Left cardiac atrium (tissue), 4 donors: Measurements from ENCODE around the gene SBNO2. TPM values are rescaled to one million over a fixed set of nuclear protein-coding genes. Genes with fewer than 3 reads are reported as not detected.

Experiments
- ATAC-seq, 2 donors: fragments of 200-7000 bp; cut with Tn5 transposase; one replicate each; pipeline ENCODE4 v1.9.1; 2020; ENCODE audit warnings: mild to moderate bottlenecking in 2 of 2, moderate library complexity in 2 of 2
- DNase-seq: peaks from one replicate; pipeline ENCODE4 v3.0.0-alpha.2; 2020
- intact Hi-C, 2 donors: fragments of 100-400 bp; cut with DNase I; formaldehyde crosslinking; loops; one replicate each; pipeline versions ENCODE4 v1.14.1 to v1.15.1; 2022 to 2023
- total RNA-seq, 2 donors: library from RNA; stranded (reverse); fragmentation: NEBNext Ultra II Directional; extraction: Animal tissue kit (Norgen Biotek cat#: 25700); gene quantifications; one replicate each; pipeline ENCODE4 v1.2.1, GENCODE V29; 2021
- donor health status: DM: no; HTN: yes; CAD: no.
- donor health status: DM: no; HTN: yes; CAD: no; lungs with severe emphysema.
- donor health status: DM: yes; HTN: yes; CAD: no.
- donor health status: Dilated cardiomyopathy.

The SBNO2 gene
- total RNA-seq, 2 donors from 2014 or later, result 27.2 to 64.2 TPM

DNA sequence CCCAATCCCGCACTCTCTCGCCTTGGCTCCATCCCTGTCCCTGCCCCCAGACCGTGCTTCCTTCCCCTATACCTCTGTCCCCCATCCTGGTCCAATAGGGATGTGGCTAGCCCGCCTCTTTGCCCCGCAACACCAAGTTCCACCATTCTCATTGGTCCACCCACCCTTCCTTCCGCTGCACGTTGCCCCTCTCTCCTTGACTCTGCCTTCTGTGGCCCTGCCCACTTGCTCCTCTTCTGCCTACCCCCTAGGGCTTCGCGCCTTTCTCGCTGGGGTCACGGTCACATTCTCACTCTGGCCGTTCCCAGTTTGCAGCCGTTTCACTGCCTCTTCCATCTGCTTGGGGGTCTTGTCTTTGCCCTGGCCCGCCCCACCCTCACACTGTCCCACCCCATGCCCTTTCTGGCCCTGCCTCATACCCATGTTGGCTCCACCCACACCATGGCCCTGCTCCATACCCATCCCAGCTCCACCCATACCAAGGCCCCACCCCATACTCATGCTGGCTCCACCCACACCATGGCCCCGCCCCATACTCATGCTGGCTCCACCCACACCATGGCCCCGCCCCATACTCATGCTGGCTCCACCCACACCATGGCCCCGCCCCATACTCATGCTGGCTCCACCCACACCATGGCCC lies 111.6 kb downstream of the SBNO2 start:
- DNase-seq (no peak), ATAC-seq (no peak)
- intact Hi-C loops, result no loop called here

- ATAC-seq (no peak), DNase-seq (no peak)
- intact Hi-C loops, result no loop called here
Measured at GRCh38 chr19:1061987-1062386, 112.1 kb downstream of the SBNO2 start.

GRCh38 chr19:1060689-1061088 lies 113.4 kb downstream of the SBNO2 start:
- DNase-seq (no peak), ATAC-seq (no peak)
- intact Hi-C loops, result no loop called here

- intact Hi-C loops, result no loop called here
- DNase-seq (peak; percentile 10), ATAC-seq (no peak)
Measured at GRCh38 chr19:1058112-1058511, 116.0 kb downstream of the SBNO2 start.

Other genes with a start within 250 kb of the SBNO2 start
- gene ARID3A, start 248.2 kb downstream of the SBNO2 start, total RNA-seq, result 1 to 10 TPM; 5.3 to 5.8 TPM
- gene WDR18, start 189.9 kb downstream of the SBNO2 start, total RNA-seq, result 10 to 100 TPM; 16.2 to 17.2 TPM
- gene GRIN3B, start 173.8 kb downstream of the SBNO2 start, total RNA-seq, result under 1 TPM in 1 of 2 donors, not detected in 1; 0.06 TPM
- 100 to 1,000 TPM; 110 to 144 TPM for gene TMEM259, start 153.1 kb downstream of the SBNO2 start, total RNA-seq
- gene RNU6-2, start 152.7 kb downstream of the SBNO2 start, total RNA-seq, result not detected
- 10 to 100 TPM; 74.4 to 83.8 TPM for gene CNN2, start 147.7 kb downstream of the SBNO2 start, total RNA-seq
- gene ABCA7, start 134.2 kb downstream of the SBNO2 start, total RNA-seq, result 10 to 100 TPM in 1 of 2 donors, 1 to 10 TPM in 1; 7.7 to 10.0 TPM
- 10 to 100 TPM; 10.6 to 12.6 TPM for gene ARHGAP45, start 107.1 kb downstream of the SBNO2 start, total RNA-seq
- gene POLR2E, start 78.9 kb downstream of the SBNO2 start, total RNA-seq, result 100 to 1,000 TPM; 142 to 143 TPM
- gene GPX4, start 70.3 kb downstream of the SBNO2 start, total RNA-seq, result 100 to 1,000 TPM; 378 to 432 TPM
- gene STK11, start 31.5 kb upstream of the SBNO2 start, total RNA-seq, result 10 to 100 TPM; 48.2 to 53.0 TPM
- gene CBARP, start 63.7 kb upstream of the SBNO2 start, total RNA-seq, result 1 to 10 TPM; 1.6 to 3.8 TPM
- gene ATP5F1D, start 67.5 kb upstream of the SBNO2 start, total RNA-seq, result 100 to 1,000 TPM; 540 to 639 TPM
- 100 to 1,000 TPM in 1 of 2 donors, 10 to 100 TPM in 1; 58.7 to 148 TPM for gene MIDN, start 74.3 kb upstream of the SBNO2 start, total RNA-seq
- gene CIRBP, start 95.1 kb upstream of the SBNO2 start, total RNA-seq, result 100 to 1,000 TPM; 229 to 379 TPM
- 10 to 100 TPM; 19.2 to 21.4 TPM for gene FAM174C, start 101.3 kb upstream of the SBNO2 start, total RNA-seq
- gene EFNA2, start 111.6 kb upstream of the SBNO2 start, total RNA-seq, result not detected
- gene NDUFS7, start 209.6 kb upstream of the SBNO2 start, total RNA-seq, result 100 to 1,000 TPM; 240 to 267 TPM
- gene GAMT, start 227.3 kb upstream of the SBNO2 start, total RNA-seq, result 10 to 100 TPM; 36.0 to 48.1 TPM
- 10 to 100 TPM; 74.1 to 95.7 TPM for gene DAZAP1, start 233.3 kb upstream of the SBNO2 start, total RNA-seq